GM10847 (cell line): ENCODE measurements around the gene NFIA.

Experiments used
- POLR2A ChIP-seq: IDR thresholded peaks from 2 replicates; pipeline ENCODE4 v1.6.1; 2011; ENCODE audit not compliant: insufficient read length; ENCODE audit errors: extremely low read depth

Gene NFIA

GRCh38 chr1:61053712-61054600 is 28.4 kb upstream of the NFIA start:
- TF ChIP-seq POLR2A: no peak

- TF ChIP-seq POLR2A: no peak
Observed at GRCh38 chr1:61054601-61054993, 27.8 kb upstream of the NFIA start.

- TF ChIP-seq POLR2A: no peak
Observed at GRCh38 chr1:61055110-61055614, 27.2 kb upstream of the NFIA start.

- no peak for TF ChIP-seq POLR2A
Observed at GRCh38 chr1:61056196-61056572, 26.2 kb upstream of the NFIA start.

GRCh38 chr1:61056573-61057439 is 25.6 kb upstream of the NFIA start:
- TF ChIP-seq POLR2A: no peak

- TF ChIP-seq POLR2A: no peak
Observed at GRCh38 chr1:61058483-61059245, 23.7 kb upstream of the NFIA start.

GRCh38 chr1:61064673-61065072 is 17.7 kb upstream of the NFIA start:
- TF ChIP-seq POLR2A: no peak

- TF ChIP-seq POLR2A: no peak
Observed at GRCh38 chr1:61067446-61068019, 14.8 kb upstream of the NFIA start.

- no peak for TF ChIP-seq POLR2A
Observed at GRCh38 chr1:61070054-61070453, 12.3 kb upstream of the NFIA start.

GRCh38 chr1:61071205-61072130 is 10.9 kb upstream of the NFIA start:
- no peak for TF ChIP-seq POLR2A

- TF ChIP-seq POLR2A: no peak
Observed at GRCh38 chr1:61073871-61074270, 8.5 kb upstream of the NFIA start.

GRCh38 chr1:61076728-61077675 is 5.4 kb upstream of the NFIA start:
- no peak for TF ChIP-seq POLR2A
